Measurements from ENCODE around the gene ADAM29. TPM values are rescaled to one million over a fixed set of nuclear protein-coding genes. Genes with fewer than 3 reads are reported as not detected.

The ADAM29 gene
- total RNA-seq, 2 donors from 2014 or later = not detected

GRCh38 chr4:174874898-174875297, 43.3 kb upstream of the ADAM29 start:
- intact Hi-C loops (cut with DNase I) = no loop called here

DNA sequence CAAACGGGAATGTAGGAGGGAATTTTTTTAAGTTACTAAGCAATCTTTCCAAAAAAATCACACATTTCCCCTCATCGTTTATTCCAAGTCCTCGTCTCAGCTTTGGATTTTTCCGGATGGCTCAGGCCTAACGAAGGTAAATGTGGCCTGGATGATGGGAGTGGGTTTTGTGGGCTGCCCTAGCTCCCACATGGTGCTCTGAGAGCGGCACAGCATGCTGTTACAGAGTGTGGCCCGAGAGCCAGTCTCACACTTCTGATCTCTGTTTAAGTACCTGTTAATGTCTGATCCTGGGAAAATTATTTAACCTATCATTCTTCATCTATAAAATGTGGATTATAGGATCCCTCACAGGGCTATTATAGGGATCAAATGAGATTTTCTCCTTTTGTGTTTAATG, 38.2 kb upstream of the ADAM29 start:
- TF ChIP-seq, protein P1, sequence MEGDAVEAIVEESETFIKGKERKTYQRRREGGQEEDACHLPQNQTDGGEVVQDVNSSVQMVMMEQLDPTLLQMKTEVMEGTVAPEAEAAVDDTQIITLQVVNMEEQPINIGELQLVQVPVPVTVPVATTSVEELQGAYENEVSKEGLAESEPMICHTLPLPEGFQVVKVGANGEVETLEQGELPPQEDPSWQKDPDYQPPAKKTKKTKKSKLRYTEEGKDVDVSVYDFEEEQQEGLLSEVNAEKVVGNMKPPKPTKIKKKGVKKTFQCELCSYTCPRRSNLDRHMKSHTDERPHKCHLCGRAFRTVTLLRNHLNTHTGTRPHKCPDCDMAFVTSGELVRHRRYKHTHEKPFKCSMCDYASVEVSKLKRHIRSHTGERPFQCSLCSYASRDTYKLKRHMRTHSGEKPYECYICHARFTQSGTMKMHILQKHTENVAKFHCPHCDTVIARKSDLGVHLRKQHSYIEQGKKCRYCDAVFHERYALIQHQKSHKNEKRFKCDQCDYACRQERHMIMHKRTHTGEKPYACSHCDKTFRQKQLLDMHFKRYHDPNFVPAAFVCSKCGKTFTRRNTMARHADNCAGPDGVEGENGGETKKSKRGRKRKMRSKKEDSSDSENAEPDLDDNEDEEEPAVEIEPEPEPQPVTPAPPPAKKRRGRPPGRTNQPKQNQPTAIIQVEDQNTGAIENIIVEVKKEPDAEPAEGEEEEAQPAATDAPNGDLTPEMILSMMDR (IDR thresholded peaks at IDR 0.05) = no peak
- TF ChIP-seq POLR2A (IDR thresholded peaks at IDR 0.05) = no peak
- intact Hi-C loops (cut with DNase I) = no loop called here
- H3K9me3 ChIP-seq = no peaks in the 10 kb centered on the region
- H3K27me3 ChIP-seq = no peaks in the 10 kb centered on the region
- DNase-seq (no peak), ATAC-seq (no peak)
- H3K27ac ChIP-seq = no peak overlapping the region
- H3K4me3 ChIP-seq = no peak overlapping the region
- WGBS, 2 donors = 55 to 56% methylated on average over 7 of the region's 7 CpGs
- no peaks in the 10 kb centered on the region for H3K4me1 ChIP-seq
- no peaks in the 10 kb centered on the region for H3K36me3 ChIP-seq (replicated peaks in 1 of 2; ENCODE audit: insufficient read depth in 1 of 2, low read depth in 2 of 2)

More at GRCh38 chr4:174874898-174875297, 43.3 kb upstream of the ADAM29 start:
- no peak for TF ChIP-seq POLR2A (IDR thresholded peaks at IDR 0.05)
- TF ChIP-seq, protein P1 (IDR thresholded peaks at IDR 0.05) = no peak
- Histone ChIP-seq H3K27ac (no peak overlapping the region), H3K4me1 (peaks cover 13% of the 10 kb centered on the region), H3K4me3 (no peak overlapping the region), H3K36me3 (replicated peaks in 1 of 2; ENCODE audit: insufficient read depth in 1 of 2, low read depth in 2 of 2) (no peaks in the 10 kb centered on the region), H3K27me3 (no peaks in the 10 kb centered on the region), H3K9me3 (no peaks in the 10 kb centered on the region)
- 45 to 46% methylated on average over 1 of the region's 1 CpG for WGBS, 2 donors
- ATAC-seq (no peak), DNase-seq (no peak)

- no peaks in the 10 kb centered on the region for H3K4me1 ChIP-seq
- DNase-seq (no peak), ATAC-seq (no peak)
- intact Hi-C loops (cut with DNase I) = no loop called here
- H3K27me3 ChIP-seq = no peaks in the 10 kb centered on the region
- 57 to 67% methylated on average over 6 of the region's 6 CpGs for WGBS, 2 donors
- H3K36me3 ChIP-seq (replicated peaks in 1 of 2; ENCODE audit: insufficient read depth in 1 of 2, low read depth in 2 of 2) = no peaks in the 10 kb centered on the region
- H3K4me3 ChIP-seq = no peak overlapping the region
- TF ChIP-seq POLR2A (IDR thresholded peaks at IDR 0.05) = no peak
- TF ChIP-seq, protein P1 (IDR thresholded peaks at IDR 0.05) = no peak
- H3K27ac ChIP-seq = no peak overlapping the region
- H3K9me3 ChIP-seq = no peaks in the 10 kb centered on the region
Measured at GRCh38 chr4:174882317-174882992, 35.7 kb upstream of the ADAM29 start.

GRCh38 chr4:174907508-174907907, 10.7 kb upstream of the ADAM29 start:
- H3K4me1 ChIP-seq = no peaks in the 10 kb centered on the region
- DNase-seq = no peak
- H3K27ac ChIP-seq = no peak overlapping the region
- no peak for TF ChIP-seq POLR2A (IDR thresholded peaks at IDR 0.05)
- TF ChIP-seq, protein P1 (IDR thresholded peaks at IDR 0.05) = no peak
- H3K36me3 ChIP-seq (replicated peaks in 1 of 2; ENCODE audit: insufficient read depth in 1 of 2, low read depth in 2 of 2) = no peaks in the 10 kb centered on the region
- H3K27me3 ChIP-seq = no peaks in the 10 kb centered on the region
- intact Hi-C loops (cut with DNase I) = no loop called here
- H3K4me3 ChIP-seq = no peak overlapping the region
- no peaks in the 10 kb centered on the region for H3K9me3 ChIP-seq
- ATAC-seq = no peak

DNA sequence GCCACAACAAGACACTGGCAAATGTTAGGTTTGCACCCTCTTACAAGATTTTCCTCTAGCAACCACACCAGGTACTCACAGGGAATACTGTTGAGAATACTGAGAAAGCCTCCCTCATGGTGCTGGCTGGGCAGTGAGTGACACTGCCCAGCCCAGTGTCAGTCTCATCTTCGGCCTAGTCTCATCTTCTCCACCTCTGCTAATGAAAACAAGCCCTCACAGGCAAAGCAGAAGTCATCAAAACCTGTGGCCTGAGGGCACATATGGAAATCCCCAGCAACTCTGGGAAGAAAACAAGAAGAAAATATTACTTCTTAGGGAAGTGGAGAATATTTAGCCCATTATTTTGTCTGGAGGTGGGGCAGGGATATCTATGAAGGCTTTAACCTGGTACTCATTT, 7.9 kb upstream of the ADAM29 start:
- ATAC-seq (no peak), DNase-seq (no peak)
- 33 to 38% methylated on average over 1 of the region's 1 CpG for WGBS, 2 donors
- H3K4me1 ChIP-seq = no peaks in the 10 kb centered on the region
- H3K36me3 ChIP-seq (replicated peaks in 1 of 2; ENCODE audit: insufficient read depth in 1 of 2, low read depth in 2 of 2) = no peaks in the 10 kb centered on the region
- no peaks in the 10 kb centered on the region for H3K9me3 ChIP-seq
- no peak overlapping the region for H3K27ac ChIP-seq
- intact Hi-C loops (cut with DNase I) = no loop called here
- TF ChIP-seq POLR2A (IDR thresholded peaks at IDR 0.05) = no peak
- TF ChIP-seq, protein P1 (IDR thresholded peaks at IDR 0.05) = no peak
- H3K4me3 ChIP-seq = no peak overlapping the region
- no peaks in the 10 kb centered on the region for H3K27me3 ChIP-seq
